DOHH2 (cell line): Measurements from ENCODE around the gene PIGQ.

Experiments
- EZH2phosphoT487 ChIP-seq: fragments of 200-600 bp; sonication (generic); IDR thresholded peaks from 2 replicates; pipeline ENCODE4 v1.6.1; 2017; ENCODE audit warnings: borderline replicate concordance, mild to moderate bottlenecking, antibody characterized with exemption, low read length, moderate library complexity, mixed read lengths
- TF ChIP-seq, protein P1 (sequence below): fragments of 200-600 bp; sonication (generic); IDR thresholded peaks from one replicate; pipeline ENCODE4 v1.5.1; 2014; ENCODE audit warnings: antibody characterized with exemption, mild to moderate bottlenecking, low read depth, low read length; ENCODE audit not compliant: poor library complexity, severe bottlenecking

DNA sequence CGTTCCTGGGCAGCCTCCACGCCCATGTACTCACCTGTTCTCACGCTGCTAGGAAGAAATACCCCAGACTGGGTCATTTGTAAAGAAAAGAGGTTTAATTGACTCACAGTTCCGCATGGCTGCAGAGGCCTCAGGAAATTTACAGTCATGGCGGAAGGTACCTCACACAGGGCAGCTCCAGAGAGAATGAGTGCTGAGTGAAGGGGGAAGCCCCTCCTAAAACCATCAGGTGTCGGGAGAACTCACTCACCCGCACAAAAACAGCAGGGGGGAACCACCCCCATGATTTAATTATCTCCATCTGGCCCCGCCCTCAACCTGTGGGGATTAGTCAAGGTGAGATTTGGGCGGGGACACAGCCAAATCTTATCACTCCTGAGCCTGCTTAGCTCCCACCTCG is 38.3 kb downstream of the PIGQ start:
- TF ChIP-seq, protein P1, sequence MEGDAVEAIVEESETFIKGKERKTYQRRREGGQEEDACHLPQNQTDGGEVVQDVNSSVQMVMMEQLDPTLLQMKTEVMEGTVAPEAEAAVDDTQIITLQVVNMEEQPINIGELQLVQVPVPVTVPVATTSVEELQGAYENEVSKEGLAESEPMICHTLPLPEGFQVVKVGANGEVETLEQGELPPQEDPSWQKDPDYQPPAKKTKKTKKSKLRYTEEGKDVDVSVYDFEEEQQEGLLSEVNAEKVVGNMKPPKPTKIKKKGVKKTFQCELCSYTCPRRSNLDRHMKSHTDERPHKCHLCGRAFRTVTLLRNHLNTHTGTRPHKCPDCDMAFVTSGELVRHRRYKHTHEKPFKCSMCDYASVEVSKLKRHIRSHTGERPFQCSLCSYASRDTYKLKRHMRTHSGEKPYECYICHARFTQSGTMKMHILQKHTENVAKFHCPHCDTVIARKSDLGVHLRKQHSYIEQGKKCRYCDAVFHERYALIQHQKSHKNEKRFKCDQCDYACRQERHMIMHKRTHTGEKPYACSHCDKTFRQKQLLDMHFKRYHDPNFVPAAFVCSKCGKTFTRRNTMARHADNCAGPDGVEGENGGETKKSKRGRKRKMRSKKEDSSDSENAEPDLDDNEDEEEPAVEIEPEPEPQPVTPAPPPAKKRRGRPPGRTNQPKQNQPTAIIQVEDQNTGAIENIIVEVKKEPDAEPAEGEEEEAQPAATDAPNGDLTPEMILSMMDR = no peak
- no peak for TF ChIP-seq EZH2phosphoT487
